Lower lobe of right lung (tissue), 2 donors: ENCODE data around the gene DHX40. TPM values are rescaled to one million over a fixed set of nuclear protein-coding genes. Genes with fewer than 3 reads are reported as not detected.

Source experiments
- ATAC-seq, 2 donors: fragments of 200-7000 bp; cut with Tn5 transposase; one replicate each; pipeline ENCODE4 v1.9.1; 2020 to 2022; ENCODE audit warnings: mild to moderate bottlenecking in 2 of 2, moderate library complexity in 2 of 2
- DNase-seq: peaks from one replicate; pipeline ENCODE4 v3.0.0-alpha.2; 2020
- H3K27ac ChIP-seq: fragments of 200-600 bp; one replicate; pipeline ENCODE4 v1.8.0; 2022
- H3K27me3 ChIP-seq: fragments of 200-600 bp; one replicate; pipeline ENCODE4 v1.8.0; 2022; ENCODE audit warnings: low read depth
- H3K36me3 ChIP-seq: fragments of 200-600 bp; one replicate; pipeline ENCODE4 v1.8.0; 2022; ENCODE audit warnings: mild to moderate bottlenecking
- H3K4me1 ChIP-seq: fragments of 200-600 bp; one replicate; pipeline ENCODE4 v1.8.0; 2022
- H3K4me3 ChIP-seq: fragments of 200-600 bp; one replicate; pipeline ENCODE4 v1.8.0; 2022; ENCODE audit warnings: mild to moderate bottlenecking
- H3K9me3 ChIP-seq: fragments of 200-600 bp; one replicate; pipeline ENCODE4 v1.8.0; 2022
- CTCF ChIP-seq: fragments of 200-600 bp; IDR thresholded peaks from one replicate; pipeline ENCODE4 v1.8.0; 2022; ENCODE audit warnings: antibody characterized with exemption, mild to moderate bottlenecking
- intact Hi-C: fragments of 100-400 bp; cut with DNase I; formaldehyde crosslinking; loops from one replicate; pipeline ENCODE4 v1.11.0; 2022
- long read RNA-seq: library from polyadenylated mRNA; unstranded; transcript quantifications from one replicate; pipeline ENCODE4 v2.0.0, GENCODE V29; 2021
- total RNA-seq: library from RNA; stranded (reverse); fragmentation: NEBNext Ultra II Directional; extraction: Animal tissue kit (Norgen Biotek cat#: 25700); gene quantifications from one replicate; pipeline ENCODE4 v1.2.1, GENCODE V29; 2021
- donor health status: DM: no; HTN: yes; CAD: no; lungs with severe emphysema.

DHX40 gene, protein sequence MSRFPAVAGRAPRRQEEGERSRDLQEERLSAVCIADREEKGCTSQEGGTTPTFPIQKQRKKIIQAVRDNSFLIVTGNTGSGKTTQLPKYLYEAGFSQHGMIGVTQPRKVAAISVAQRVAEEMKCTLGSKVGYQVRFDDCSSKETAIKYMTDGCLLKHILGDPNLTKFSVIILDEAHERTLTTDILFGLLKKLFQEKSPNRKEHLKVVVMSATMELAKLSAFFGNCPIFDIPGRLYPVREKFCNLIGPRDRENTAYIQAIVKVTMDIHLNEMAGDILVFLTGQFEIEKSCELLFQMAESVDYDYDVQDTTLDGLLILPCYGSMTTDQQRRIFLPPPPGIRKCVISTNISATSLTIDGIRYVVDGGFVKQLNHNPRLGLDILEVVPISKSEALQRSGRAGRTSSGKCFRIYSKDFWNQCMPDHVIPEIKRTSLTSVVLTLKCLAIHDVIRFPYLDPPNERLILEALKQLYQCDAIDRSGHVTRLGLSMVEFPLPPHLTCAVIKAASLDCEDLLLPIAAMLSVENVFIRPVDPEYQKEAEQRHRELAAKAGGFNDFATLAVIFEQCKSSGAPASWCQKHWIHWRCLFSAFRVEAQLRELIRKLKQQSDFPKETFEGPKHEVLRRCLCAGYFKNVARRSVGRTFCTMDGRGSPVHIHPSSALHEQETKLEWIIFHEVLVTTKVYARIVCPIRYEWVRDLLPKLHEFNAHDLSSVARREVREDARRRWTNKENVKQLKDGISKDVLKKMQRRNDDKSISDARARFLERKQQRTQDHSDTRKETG
- 32.3 TPM for total RNA-seq
- long read RNA-seq, transcript DHX40-201 (18 exons, 3,660 nt), result major isoform, 32 of 53 reads
- long read RNA-seq, partial matches to known transcripts, result 10 of 53 reads
- long read RNA-seq, other reads (novel, unspliced or antisense), result 11 of 53 reads

DNA sequence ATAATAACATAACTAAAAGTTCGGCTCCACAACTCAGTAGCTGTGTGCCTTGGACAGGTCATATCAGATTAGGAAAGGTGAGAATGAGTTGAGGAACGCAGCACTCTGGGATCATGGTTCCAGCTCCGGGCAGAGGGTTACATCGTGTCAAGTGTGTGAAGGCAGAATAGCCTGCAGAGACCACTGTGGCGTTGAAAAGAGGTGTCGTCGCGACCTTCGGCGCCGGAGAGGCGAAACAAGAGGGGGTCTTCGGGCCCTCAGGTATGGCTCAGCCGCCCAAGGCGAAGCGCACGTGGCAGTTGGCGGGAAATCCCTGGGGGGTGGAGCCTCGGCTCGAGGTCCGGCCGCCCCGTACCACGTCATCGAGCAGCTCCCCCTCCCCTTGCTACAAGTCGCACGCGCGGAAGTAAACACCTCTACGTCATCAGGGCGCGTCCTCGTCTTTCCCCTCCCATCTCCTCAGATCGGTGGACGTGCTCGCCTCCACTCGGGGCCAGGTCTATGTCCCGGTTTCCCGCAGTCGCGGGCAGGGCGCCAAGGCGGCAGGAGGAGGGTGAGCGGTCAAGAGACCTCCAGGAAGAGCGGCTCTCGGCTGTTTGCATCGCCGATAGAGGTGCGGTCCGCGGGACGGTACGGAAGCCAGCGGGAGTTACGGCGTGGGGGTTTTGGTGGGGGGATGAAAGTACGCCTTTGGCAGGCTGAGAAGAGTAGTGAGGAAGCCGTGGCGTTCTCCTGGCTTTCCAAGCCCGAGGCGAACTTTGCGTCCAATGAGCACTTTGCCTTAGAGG lies at the start of gene DHX40:
Gene DHX40 (plus strand): TSS at position 440 of the 788 bp plus-strand sequence. CDS start 62 bp downstream, at position 502.
- intact Hi-C loops, result no loop called here

DNA sequence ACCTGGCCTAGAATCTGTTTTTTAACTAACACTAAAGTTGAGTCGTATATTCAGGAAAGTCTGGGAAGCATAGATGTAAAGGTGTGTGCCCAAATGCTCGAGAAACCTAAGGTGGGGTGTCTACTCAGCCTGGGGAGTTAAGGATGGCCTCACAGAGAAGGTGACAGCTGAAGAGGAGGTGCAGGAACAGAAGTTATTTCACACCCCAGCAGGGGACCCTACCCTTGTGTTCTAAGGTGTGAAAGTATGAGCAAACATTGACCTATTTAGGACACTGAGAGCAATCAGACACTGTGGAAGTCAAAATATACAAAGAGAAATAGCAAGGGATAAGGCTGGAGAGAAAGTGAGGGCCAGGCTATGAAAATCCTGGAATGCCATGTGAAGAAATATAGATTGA lies 49.0 kb upstream of the DHX40 start:
- Histone ChIP-seq H3K27me3 (no peaks in the 10 kb centered on the region), H3K4me3 (no peak overlapping the region), H3K36me3 (no peaks in the 10 kb centered on the region), H3K27ac (no peak overlapping the region), H3K9me3 (no peaks in the 10 kb centered on the region), H3K4me1 (peaks cover 38% of the 10 kb centered on the region)
- ATAC-seq, result no peak
- intact Hi-C loops, result no loop called here
- no peak for DNase-seq
- no peak for TF ChIP-seq CTCF

More for the DNA sequence above, at the start of gene DHX40:
- DNase-seq (peak; percentile 97), ATAC-seq (peak; percentile 99)
- no peaks in the 10 kb centered on the region for H3K27me3 ChIP-seq
- peak within 1 kb of the TSS; percentile 80 for H3K4me3 ChIP-seq
- peaks cover 12% of the 10 kb centered on the region for H3K4me1 ChIP-seq
- peak within 1 kb of the TSS; percentile 84 for H3K27ac ChIP-seq
- no peaks in the 10 kb centered on the region for H3K9me3 ChIP-seq
- no peak for TF ChIP-seq CTCF
- H3K36me3 ChIP-seq, result no peaks in the 10 kb centered on the region

GRCh38 chr17:59519132-59519531 lies 46.3 kb upstream of the DHX40 start:
- Histone ChIP-seq H3K4me1 (peaks cover 31% of the 10 kb centered on the region), H3K36me3 (no peaks in the 10 kb centered on the region), H3K9me3 (no peaks in the 10 kb centered on the region), H3K27ac (no peak overlapping the region), H3K27me3 (no peaks in the 10 kb centered on the region), H3K4me3 (no peak overlapping the region)
- DNase-seq (no peak), ATAC-seq (no peak)
- no peak for TF ChIP-seq CTCF
- intact Hi-C loops, result no loop called here

- Histone ChIP-seq H3K27me3 (no peaks in the 10 kb centered on the region), H3K36me3 (no peaks in the 10 kb centered on the region), H3K4me3 (no peak overlapping the region), H3K27ac (no peak overlapping the region), H3K9me3 (no peaks in the 10 kb centered on the region), H3K4me1 (peaks cover 21% of the 10 kb centered on the region)
- no peak for TF ChIP-seq CTCF
- ATAC-seq (peak in 1 of 2 donors; percentile 65), DNase-seq (no peak)
- intact Hi-C loops, result no loop called here
These were observed 45.2 kb upstream of the DHX40 start for GRCh38 chr17:59520251-59520650.
